IMR-90 (cell line): ENCODE data around the gene NTPCR. TPM values are rescaled to one million over a fixed set of nuclear protein-coding genes. Genes with fewer than 3 reads are reported as not detected.

Experiments
- ATAC-seq: fragments of 200-7000 bp; cut with Tn5 transposase; 2 replicates; pipeline ENCODE4 v1.9.1; 2020; ENCODE audit warnings: low read depth, mild to moderate bottlenecking, moderate library complexity
- BruUV-seq: library from RNA; stranded (reverse); fragments of 400-500 nt; replicated peaks from 2 replicates; lab custom pipeline; 2021; lab: Mats Ljungman, UMichigan
- CTCF ChIA-PET: fragments of 300-600 bp; formaldehyde crosslinking; extraction: SDS; loops from one replicate; lab custom pipeline; 2021; ENCODE audit warnings: antibody characterized with exemption; lab: Yijun Ruan, JAX
- POLR2A ChIA-PET: fragments of 300-600 bp; sonication (Branson Sonifier 250); formaldehyde crosslinking; loops from one replicate; lab custom pipeline; 2022; ENCODE audit warnings: antibody characterized with exemption; ENCODE audit not compliant: unreplicated experiment; lab: Charles Lee
- DNase-seq: peaks from one replicate; pipeline ENCODE4 v3.0.0; 2013
- H2AFZ ChIP-seq: replicated peaks from 2 replicates; pipeline ENCODE3; 2013; ENCODE audit warnings: low read length, mild to moderate bottlenecking; ENCODE audit not compliant: poor library complexity
- H2AK5ac ChIP-seq: 2 replicates; pipeline ENCODE4 v1.6.1; 2013; ENCODE audit warnings: low read depth, low read length, inconsistent platforms
- H2AK9ac ChIP-seq: replicated peaks from 2 replicates; pipeline ENCODE3; 2013; ENCODE audit warnings: mild to moderate bottlenecking, low read depth, low read length, moderate library complexity; ENCODE audit not compliant: poor library complexity
- H2BK120ac ChIP-seq: 2 replicates; pipeline ENCODE4 v1.6.1; 2013; ENCODE audit warnings: low read depth, low read length, inconsistent platforms
- H2BK15ac ChIP-seq: 3 replicates; pipeline ENCODE4 v1.6.1; 2013; ENCODE audit warnings: low read depth, low read length, inconsistent platforms
- H2BK20ac ChIP-seq: 2 replicates; pipeline ENCODE4 v1.6.1; 2013; ENCODE audit warnings: low read depth, mild to moderate bottlenecking, inconsistent platforms, low read length, moderate library complexity
- H2BK5ac ChIP-seq: 2 replicates; pipeline ENCODE4 v1.6.1; 2013; ENCODE audit warnings: mild to moderate bottlenecking, low read depth, low read length, inconsistent platforms; ENCODE audit not compliant: poor library complexity, severe bottlenecking
- H3K14ac ChIP-seq: replicated peaks from 2 replicates; pipeline ENCODE4 v1.6.1; 2013; ENCODE audit warnings: low read depth, low read length, inconsistent platforms
- H3K18ac ChIP-seq: 2 replicates; pipeline ENCODE4 v1.6.1; 2013; ENCODE audit warnings: low read depth, low read length, control low read depth
- H3K23ac ChIP-seq: 2 replicates; pipeline ENCODE4 v1.6.1; 2013; ENCODE audit warnings: low read depth, low read length, inconsistent platforms
- H3K27ac ChIP-seq: 2 replicates; pipeline ENCODE4 v1.5.1; 2013; ENCODE audit warnings: mild to moderate bottlenecking, control low read depth, low read length; ENCODE audit not compliant: insufficient read depth
- H3K27me3 ChIP-seq: 2 replicates; pipeline ENCODE4 v1.6.1; 2013; ENCODE audit warnings: low read length; ENCODE audit not compliant: control insufficient read depth, insufficient read depth
- H3K36me3 ChIP-seq: 2 replicates; pipeline ENCODE4 v1.6.1; 2013; ENCODE audit warnings: low read length, mixed read lengths; ENCODE audit not compliant: control insufficient read depth, insufficient read depth
- H3K4ac ChIP-seq: 2 replicates; pipeline ENCODE4 v1.6.1; 2013; ENCODE audit warnings: low read depth, low read length, inconsistent platforms
- H3K4me1 ChIP-seq: 2 replicates; pipeline ENCODE4 v1.6.1; 2013; ENCODE audit warnings: low read length, mixed read lengths; ENCODE audit not compliant: control insufficient read depth, insufficient read depth
- H3K4me2 ChIP-seq: 2 replicates; pipeline ENCODE4 v1.6.1; 2013; ENCODE audit warnings: low read depth, mild to moderate bottlenecking, control low read depth, low read length, moderate library complexity
- H3K4me3 ChIP-seq: 2 replicates; pipeline ENCODE4 v1.5.1; 2013; ENCODE audit warnings: low read depth, mild to moderate bottlenecking, control low read depth, low read length, moderate library complexity; ENCODE audit not compliant: insufficient read depth
- H3K56ac ChIP-seq: 2 replicates; pipeline ENCODE4 v1.6.1; 2013; ENCODE audit warnings: low read length, inconsistent platforms; ENCODE audit not compliant: insufficient read depth; ENCODE audit errors: extremely low read depth
- H3K79me1 ChIP-seq, 2 experiments: 2 replicates each; pipeline ENCODE4 v1.6.1; 2013; ENCODE audit warnings: low read length in 2 of 2, inconsistent platforms in 1 of 2, low read depth in 1 of 2
- H3K9ac ChIP-seq: 2 replicates; pipeline ENCODE4 v1.6.1; 2013; ENCODE audit warnings: low read depth, low read length, control low read depth
- H3K9me1 ChIP-seq: 2 replicates; pipeline ENCODE4 v1.6.1; 2013; ENCODE audit warnings: low read length, inconsistent platforms; ENCODE audit not compliant: insufficient read depth
- H3K9me3 ChIP-seq: 2 replicates; pipeline ENCODE4 v1.6.1; 2013; ENCODE audit warnings: low read length; ENCODE audit not compliant: control insufficient read depth, insufficient read depth
- H4K20me1 ChIP-seq: 2 replicates; pipeline ENCODE4 v1.6.1; 2013; ENCODE audit warnings: low read length, inconsistent platforms; ENCODE audit not compliant: insufficient read depth
- H4K5ac ChIP-seq: 2 replicates; pipeline ENCODE4 v1.6.1; 2013; ENCODE audit warnings: mild to moderate bottlenecking, low read depth, low read length, control low read depth
- H4K8ac ChIP-seq, 2 experiments: 2 replicates each; pipeline ENCODE4 v1.6.1; 2013; ENCODE audit warnings: low read depth in 2 of 2, low read length in 2 of 2, control low read depth in 1 of 2, inconsistent platforms in 1 of 2
- H4K91ac ChIP-seq: 2 replicates; pipeline ENCODE4 v1.6.1; 2013; ENCODE audit warnings: low read depth, low read length, inconsistent platforms; ENCODE audit not compliant: insufficient read depth
- BHLHE40 ChIP-seq: fragments of 150-350 bp; IDR thresholded peaks from 2 replicates; pipeline ENCODE4 v1.6.1; 2016; ENCODE audit warnings: mild to moderate bottlenecking, low read depth, low read length
- CEBPB ChIP-seq: IDR thresholded peaks from 2 replicates; pipeline ENCODE4 v1.6.1; 2012; ENCODE audit warnings: low read depth, low read length, improper control_type of control experiment
- CHD1 ChIP-seq: IDR thresholded peaks from 2 replicates; pipeline ENCODE4 v1.6.1; 2012; ENCODE audit warnings: low read depth, low read length, improper control_type of control experiment
- CTCF ChIP-seq: conservative IDR thresholded peaks from 2 replicates; pipeline ENCODE4 v1.5.1; 2012; ENCODE audit warnings: mild to moderate bottlenecking, low read depth, low read length, improper control_type of control experiment
- ELK1 ChIP-seq: fragments of 150-350 bp; IDR thresholded peaks from 2 replicates; pipeline ENCODE4 v1.6.1; 2016; ENCODE audit warnings: low read depth, mild to moderate bottlenecking, low read length, moderate library complexity, borderline replicate concordance
- FOS ChIP-seq: fragments of 150-350 bp; IDR thresholded peaks from 2 replicates; pipeline ENCODE4 v1.6.1; 2016; ENCODE audit warnings: low read depth, low read length
- MAFK ChIP-seq: IDR thresholded peaks from 2 replicates; pipeline ENCODE4 v1.6.1; 2012; ENCODE audit warnings: low read depth, low read length, improper control_type of control experiment
- MAZ ChIP-seq: IDR thresholded peaks from 2 replicates; pipeline ENCODE4 v1.6.1; 2012; ENCODE audit warnings: low read depth, mild to moderate bottlenecking, low read length, improper control_type of control experiment, moderate library complexity, borderline replicate concordance
- MXI1 ChIP-seq: IDR thresholded peaks from 2 replicates; pipeline ENCODE4 v1.6.1; 2012; ENCODE audit warnings: low read depth, mild to moderate bottlenecking, low read length, moderate library complexity, borderline replicate concordance
- NFE2L2 ChIP-seq: fragments of 150-350 bp; IDR thresholded peaks from 2 replicates; pipeline ENCODE4 v1.6.1; 2016; ENCODE audit warnings: low read depth, mild to moderate bottlenecking, low read length
- POLR2A ChIP-seq: IDR thresholded peaks from 2 replicates; pipeline ENCODE4 v1.6.1; 2012; ENCODE audit warnings: mild to moderate bottlenecking, low read depth, low read length
- RAD21 ChIP-seq: IDR thresholded peaks from 2 replicates; pipeline ENCODE4 v1.6.1; 2012; ENCODE audit warnings: low read length, improper control_type of control experiment
- RCOR1 ChIP-seq: IDR thresholded peaks from 2 replicates; pipeline ENCODE4 v1.6.1; 2012; ENCODE audit warnings: mild to moderate bottlenecking, low read length, improper control_type of control experiment; ENCODE audit not compliant: insufficient replicate concordance
- RFX5 ChIP-seq: IDR thresholded peaks from 2 replicates; pipeline ENCODE4 v1.8.0; 2012; ENCODE audit warnings: low read depth, mild to moderate bottlenecking, low read length, moderate library complexity
- SMC3 ChIP-seq: fragments of 150-350 bp; IDR thresholded peaks from 2 replicates; pipeline ENCODE4 v1.6.1; 2016; ENCODE audit warnings: low read depth, mild to moderate bottlenecking, antibody characterized with exemption, low read length, moderate library complexity
- USF2 ChIP-seq: fragments of 150-350 bp; IDR thresholded peaks from 2 replicates; pipeline ENCODE4 v1.6.1; 2017; ENCODE audit warnings: mild to moderate bottlenecking, antibody characterized with exemption, low read length, low read depth
- WGBS, 2 experiments: methylation state at CpG; one replicate each; pipeline versions ENCODE4 v1.1.5 to v1.1.7; 2013; ENCODE audit warnings: missing lambda C conversion rate in 2 of 2; ENCODE audit not compliant: insufficient read length in 1 of 2; ENCODE audit errors: extremely low coverage in 2 of 2; 5-methylcytosine and 5-hydroxymethylcytosine counted together
- dilution Hi-C: fragments of 300-500 bp; cut with HindIII; formaldehyde crosslinking; loops from one replicate; pipeline ENCODE4 v1.14.3; 2018; ENCODE audit warnings: low sequenced_read_pairs; ENCODE audit not compliant: unreplicated experiment
- in situ Hi-C: fragments of 300-500 bp; cut with MboI; formaldehyde crosslinking; loops from 3 replicates; pipeline ENCODE4 v1.14.3; 2019; ENCODE audit warnings: low sequenced_read_pairs, inconsistent platforms, mixed read lengths
- intact Hi-C: fragments of 100-400 bp; cut with micrococcal nuclease; formaldehyde crosslinking; loops from 2 replicates; pipeline ENCODE4 v1.10.0; 2022
- polyA plus RNA-seq, 3 experiments: library from polyadenylated mRNA; depleted of rRNA; stranded (reverse); fragments of >200 nt; gene quantifications; 2 replicates each; pipeline ENCODE4 v1.2.3, GENCODE V29; 2012; ENCODE audit warnings: low replicate concordance in 1 of 3
- total RNA-seq: library from RNA; depleted of rRNA; stranded (reverse); fragments of >200 nt; gene quantifications from 2 replicates; pipeline ENCODE4 v1.2.3, GENCODE V29; 2012

NTPCR gene
- total and polyA plus RNA-seq, 2 of the 4 experiments (the other 2 are of a cell fraction) = 13.3 to 16.5 TPM

GRCh38 chr1:232902774-232903350, 47.5 kb upstream of the NTPCR start:
- H3K9me1 ChIP-seq = no peaks in the 10 kb centered on the region
- in situ Hi-C loops (no loop called here), intact Hi-C loops (no loop called here), dilution Hi-C loops (no loop called here)
- POLR2A ChIA-PET = no interaction called here
- H4K91ac ChIP-seq = no peak overlapping the region
- no peaks in the 10 kb centered on the region for H4K20me1 ChIP-seq
- peaks cover 3% of the 10 kb centered on the region for H3K27me3 ChIP-seq
- no peak overlapping the region for H3K9ac ChIP-seq
- DNase-seq (no peak), ATAC-seq (no peak)
- BruUV-seq = no TSS peak
- CTCF ChIA-PET = interaction anchor here (0.6 kb wide), 1 partner anchor 13 kb away, joined by 3 read pairs; no protein-coding TSS in a partner anchor
- no peaks in the 10 kb centered on the region for H3K36me3 ChIP-seq
- no peaks in the 10 kb centered on the region for H3K79me1 ChIP-seq
- H2AFZ ChIP-seq = no peak overlapping the region
- peaks cover 5% of the 10 kb centered on the region; the same call in 1 of the 2 replicates for H3K4me1 ChIP-seq
- H2BK15ac ChIP-seq = no peak overlapping the region
- no peak overlapping the region for H3K23ac ChIP-seq
- H3K4me2 ChIP-seq = no peak overlapping the region
- H3K27ac ChIP-seq = no peak overlapping the region
- no CpG with 5 or more reads among the region's 4 CpGs for WGBS, 2 experiments
- H2BK120ac ChIP-seq = no peak overlapping the region
- 0 out of 2 replicates have a peak, but pooled peaks cover 2% of the 10 kb centered on the region for H3K9me3 ChIP-seq
- H2BK20ac ChIP-seq = no peak overlapping the region
- H3K56ac ChIP-seq = no peak overlapping the region
- H3K18ac ChIP-seq = no peak overlapping the region
- H3K14ac ChIP-seq = no peak overlapping the region
- H3K4ac ChIP-seq = no peak overlapping the region
- TF ChIP-seq NFE2L2 (no peak), FOS (no peak), CHD1 (no peak), RFX5 (no peak), MXI1 (no peak), BHLHE40 (no peak), MAFK (no peak), POLR2A (no peak), CEBPB (no peak), CTCF (no peak), SMC3 (no peak), RAD21 (no peak), MAZ (no peak), USF2 (no peak), ELK1 (no peak), RCOR1 (no peak)
- no peak overlapping the region for H4K8ac ChIP-seq
- H2BK5ac ChIP-seq = no peak overlapping the region
- H2AK5ac ChIP-seq = no peak overlapping the region
- H4K5ac ChIP-seq = no peak overlapping the region
- no peak overlapping the region for H3K4me3 ChIP-seq
- H2AK9ac ChIP-seq = no peak overlapping the region
